ENCODE results near the gene ACKR2. TPM values are rescaled to one million over a fixed set of nuclear protein-coding genes. Genes with fewer than 3 reads are reported as not detected.

ACKR2 gene
- total and polyA plus RNA-seq, 2 of the 13 experiments (the other 11 are each of a cell fraction or from before 2014, with no cell fraction given) = 1.1 to 1.9 TPM

GRCh38 chr3:42804106-42804830 lies 5.0 kb upstream of the ACKR2 start, which contains the start of gene HIGD1A (continued):
- TF ChIP-seq ARID2 (CRISPR knock-in tag; IDR thresholded peaks at IDR 0.05; ENCODE audit: borderline replicate concordance) (peak; percentile 85; the same call in 1 of the 2 replicates), ATF4 (CRISPR knock-in tag; IDR thresholded peaks at IDR 0.05) (0 out of 4 replicates have a peak, but pooled peaks of 1 of the 2 experiments have one; percentile 27), ZNF709 (CRISPR knock-in tag; IDR thresholded peaks at IDR 0.05) (peak; percentile 76; the same call in 1 of the 2 replicates), MED1 (CRISPR knock-in tag; IDR thresholded peaks at IDR 0.05) (peak; percentile 55), FOXP4 (CRISPR knock-in tag; IDR thresholded peaks at IDR 0.05) (peak; percentile 24; the same call in 1 of the 2 replicates), SNRNP70 (IDR thresholded peaks at IDR 0.05; ENCODE audit: low read depth, low read length) (no peak), SMAD1 (CRISPR knock-in tag; IDR thresholded peaks at IDR 0.05; ENCODE audit: borderline replicate concordance, low read depth) (no peak), ZUFSP (CRISPR knock-in tag; IDR thresholded peaks at IDR 0.05; ENCODE audit: borderline replicate concordance) (no peak), RARA (CRISPR knock-in tag; IDR thresholded peaks at IDR 0.05) (peak; percentile 27; the same call in 1 of the 2 replicates), PHF21A (CRISPR knock-in tag; IDR thresholded peaks at IDR 0.05) (peak; percentile 67; the same call in 1 of the 2 replicates)
